SIG-M5 treated with dmso at 0.1 percent for 504 hours (cell line): Measurements from ENCODE around the gene GLOD5.
"Not testable (repeated sequence)": the region's sequence is repeated elsewhere in the genome, so short reads cannot be mapped to it uniquely, and the experiment has no call there.

Source experiments
- DNase-seq: peaks from one replicate; lab custom pipeline; 2025; ENCODE audit not compliant: unreplicated experiment; lab: John Stamatoyannopoulos, UW

The GLOD5 gene

GRCh38 chrX:48792219-48792618 lies 30.7 kb downstream of the GLOD5 start:
- DNase-seq: no peak

- DNase-seq: no peak
Observed at GRCh38 chrX:48793935-48794334, 32.4 kb downstream of the GLOD5 start.

DNA sequence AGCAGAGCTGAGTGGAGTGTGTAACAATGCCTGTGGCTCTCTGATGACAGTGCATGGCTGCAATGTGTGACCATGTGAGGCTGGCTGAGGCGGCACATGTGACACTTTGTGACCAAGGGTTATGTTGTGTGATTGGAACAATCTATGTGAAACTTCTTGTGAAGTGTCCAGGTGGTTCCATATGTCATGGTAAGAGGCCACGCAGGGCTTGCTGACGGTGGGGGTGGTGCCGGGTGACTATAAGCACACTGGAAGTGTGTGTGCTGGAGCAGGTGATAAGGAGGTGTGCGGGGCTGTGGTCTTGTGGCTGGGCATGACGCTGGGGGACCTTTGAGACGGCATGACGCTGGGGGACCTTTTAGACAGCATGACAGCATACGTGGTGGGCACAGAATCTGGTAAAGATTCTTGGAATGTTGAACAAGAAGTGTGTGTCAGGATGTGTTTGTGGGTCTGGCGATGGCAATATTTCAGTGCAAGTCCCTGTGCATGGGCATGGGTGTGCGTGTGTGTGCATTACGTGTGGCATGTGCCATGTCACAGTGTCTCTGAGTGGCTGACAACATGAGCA lies 32.9 kb downstream of the GLOD5 start:
- DNase-seq: no peak

- no peak for DNase-seq
Observed at GRCh38 chrX:48794911-48795515, 33.5 kb downstream of the GLOD5 start.

DNA sequence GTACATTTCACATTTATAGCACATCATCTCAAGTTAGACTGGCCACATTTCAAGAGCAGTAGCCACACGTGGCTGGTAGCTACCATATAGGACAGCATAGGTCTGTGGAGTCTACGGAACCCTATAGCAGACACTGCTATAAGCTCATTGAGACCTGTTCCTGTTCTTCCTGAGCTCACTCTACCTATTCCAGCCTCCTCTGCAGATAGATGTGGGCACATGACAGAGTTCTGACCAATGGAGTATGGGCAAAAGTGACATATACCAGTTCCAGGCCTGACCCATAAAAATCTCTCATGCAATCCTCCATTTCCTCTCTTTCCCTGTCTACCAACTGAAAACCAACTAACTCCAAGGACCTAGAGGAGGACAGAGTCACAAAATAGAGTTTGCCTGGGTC lies 36.8 kb downstream of the GLOD5 start:
- DNase-seq: no peak

DNA sequence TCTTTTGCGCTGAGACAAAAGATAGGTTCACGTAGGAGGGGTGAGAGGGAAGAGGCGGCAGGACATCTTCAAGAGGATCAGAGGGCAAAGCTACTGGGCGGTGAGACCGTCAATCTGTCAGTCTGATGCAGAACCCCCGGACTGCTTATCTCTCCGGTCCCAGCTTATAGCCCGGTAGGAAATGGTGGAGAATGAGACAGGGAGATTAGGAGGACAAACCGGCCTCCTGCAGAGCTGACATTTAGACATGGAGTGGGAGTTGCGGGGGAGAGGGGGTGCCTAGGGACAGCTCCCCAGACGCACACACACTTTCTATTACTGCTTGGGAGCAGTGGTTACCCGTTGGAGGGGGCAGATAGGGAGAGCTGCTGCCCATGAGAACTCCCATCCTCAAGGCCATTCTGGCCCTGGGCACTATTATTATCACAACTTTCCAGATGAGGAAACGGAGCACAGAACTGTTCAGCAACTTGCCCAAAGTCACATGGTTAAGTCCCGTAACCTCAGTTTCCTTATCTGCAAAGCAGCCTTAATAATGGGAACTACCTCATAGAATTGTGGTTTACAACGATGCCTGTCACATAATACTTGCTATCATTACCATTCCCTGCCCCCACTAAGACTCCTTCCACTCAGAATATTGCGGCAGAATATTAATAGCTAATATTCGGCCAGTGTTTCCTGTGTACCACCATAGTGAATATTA lies 39.2 kb downstream of the GLOD5 start:
- DNase-seq: no peak

DNA sequence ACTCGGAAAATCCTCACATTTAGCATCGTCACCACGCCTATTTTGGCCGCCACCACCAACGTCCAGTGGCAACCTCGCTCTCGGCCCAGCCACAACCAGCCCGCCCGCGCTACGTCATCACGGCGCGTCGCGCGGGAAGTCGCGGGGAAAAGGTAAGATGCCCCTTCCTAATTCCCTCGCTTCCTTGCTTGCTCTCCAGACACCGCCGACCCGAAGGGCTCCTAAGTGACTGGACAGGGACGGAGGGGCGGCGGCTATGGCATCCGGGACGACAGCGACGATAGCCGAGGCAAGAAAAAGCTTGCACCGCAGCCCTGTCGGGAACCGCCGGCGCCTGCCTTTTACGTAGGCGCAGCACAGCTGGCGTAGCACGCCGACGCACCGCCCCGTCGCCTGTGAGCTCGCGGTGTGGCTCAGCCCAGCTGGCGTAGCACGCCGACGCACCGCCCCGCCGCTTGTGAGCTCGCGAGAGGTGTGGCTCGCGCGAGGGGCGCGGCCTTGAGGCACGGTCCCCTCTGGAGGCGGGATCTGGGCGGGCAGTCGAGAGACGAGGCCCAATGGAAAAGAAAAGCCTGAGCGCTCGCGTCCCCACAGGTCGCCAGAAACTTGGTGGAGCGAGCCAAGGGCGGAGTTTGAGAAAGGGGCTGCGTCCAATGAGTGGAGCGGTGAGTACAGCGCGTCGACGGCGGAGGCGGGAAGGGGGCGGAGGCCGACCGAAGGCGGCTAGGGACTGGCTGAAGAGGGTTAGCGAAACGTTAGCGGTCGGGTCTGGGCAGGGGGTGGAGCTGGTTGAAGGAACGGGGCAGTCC lies 39.9 kb downstream of the GLOD5 start, which contains the start of gene HDAC6:
Gene HDAC6 (plus strand): TSS at position 788 of the 809 bp plus-strand sequence. CDS start 626 bp downstream, outside the sequence.
- DNase-seq: peak; percentile 94

GRCh38 chrX:48802089-48802904 lies 40.8 kb downstream of the GLOD5 start:
- DNase-seq: peak; percentile 80

GRCh38 chrX:48802905-48803200 lies 41.3 kb downstream of the GLOD5 start:
- no peak for DNase-seq

GRCh38 chrX:48806081-48806480 lies 44.5 kb downstream of the GLOD5 start:
- no peak for DNase-seq

- DNase-seq: no peak
Observed at GRCh38 chrX:48813644-48814043, 52.1 kb downstream of the GLOD5 start.

DNA sequence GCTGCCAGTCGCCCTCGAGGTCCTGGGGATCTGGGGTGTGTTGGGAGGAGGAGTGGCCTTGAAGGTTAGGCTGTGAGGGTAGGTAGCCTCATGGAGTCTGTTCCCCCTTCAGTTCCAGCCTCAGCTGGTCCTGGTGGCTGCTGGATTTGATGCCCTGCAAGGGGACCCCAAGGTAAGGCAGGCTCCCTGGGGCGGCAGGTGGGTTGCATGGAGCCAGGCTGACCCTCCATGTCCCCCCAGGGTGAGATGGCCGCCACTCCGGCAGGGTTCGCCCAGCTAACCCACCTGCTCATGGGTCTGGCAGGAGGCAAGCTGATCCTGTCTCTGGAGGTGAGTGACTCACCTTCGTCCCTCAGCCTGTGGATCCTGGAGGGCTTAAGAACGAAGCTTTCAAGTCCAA lies 53.2 kb downstream of the GLOD5 start:
- DNase-seq: no peak

- no peak for DNase-seq
Observed at GRCh38 chrX:48815266-48815665, 53.7 kb downstream of the GLOD5 start.

DNA sequence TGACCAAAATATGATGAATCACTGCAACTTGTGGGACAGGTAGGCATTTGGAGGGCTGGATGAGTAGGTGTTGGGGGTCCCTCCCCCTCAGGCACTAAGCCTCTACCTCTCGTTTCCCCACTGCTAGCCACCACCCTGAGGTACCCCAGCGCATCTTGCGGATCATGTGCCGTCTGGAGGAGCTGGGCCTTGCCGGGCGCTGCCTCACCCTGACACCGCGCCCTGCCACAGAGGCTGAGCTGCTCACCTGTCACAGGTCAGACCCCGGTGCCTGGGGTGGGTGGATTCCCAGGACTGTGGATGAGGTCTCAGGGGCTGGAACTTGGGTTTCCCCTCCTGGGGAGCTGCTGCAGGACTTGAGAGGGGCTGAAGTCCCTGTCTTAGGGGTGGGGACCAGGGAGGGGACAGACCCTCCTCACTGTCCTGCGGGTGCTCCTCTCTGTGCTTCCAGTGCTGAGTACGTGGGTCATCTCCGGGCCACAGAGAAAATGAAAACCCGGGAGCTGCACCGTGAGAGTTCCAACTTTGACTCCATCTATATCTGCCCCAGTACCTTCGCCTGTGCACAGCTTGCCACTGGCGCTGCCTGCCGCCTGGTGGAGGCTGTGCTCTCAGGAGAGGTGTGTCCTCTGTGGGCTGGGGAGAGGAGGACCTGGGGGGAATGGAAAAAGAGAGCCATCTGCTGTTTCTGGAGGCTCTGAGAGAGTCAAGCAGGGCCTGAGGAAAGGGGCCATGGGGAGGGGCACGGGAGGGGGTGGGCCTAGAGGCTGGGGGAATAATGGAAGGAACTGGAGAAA lies 54.7 kb downstream of the GLOD5 start:
- no peak for DNase-seq

GRCh38 chrX:48818098-48818497 lies 56.6 kb downstream of the GLOD5 start:
- DNase-seq: no peak

DNA sequence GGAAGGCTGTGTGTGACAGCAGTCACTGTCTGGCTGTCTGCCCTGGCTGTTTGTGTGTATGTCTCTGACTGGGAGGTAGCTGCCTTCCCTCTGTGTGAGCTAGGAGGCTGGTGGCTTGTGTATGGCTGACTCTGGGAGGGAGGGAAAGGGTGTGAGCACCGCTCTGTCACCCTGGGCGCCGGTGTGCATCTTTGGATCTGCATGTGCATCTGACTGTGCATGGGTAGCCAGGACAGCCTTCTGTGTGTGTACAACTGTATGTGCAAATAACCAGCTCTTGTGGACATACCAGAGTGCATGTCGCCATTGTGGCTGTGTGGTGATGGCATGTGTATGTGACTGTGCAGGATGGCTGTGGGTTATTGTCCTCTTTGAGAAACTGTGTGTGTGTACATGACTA lies 57.3 kb downstream of the GLOD5 start:
- DNase-seq: no peak

- DNase-seq: not testable (repeated sequence)
Observed at GRCh38 chrX:48819394-48819793, 57.8 kb downstream of the GLOD5 start.

GRCh38 chrX:48823053-48823452 lies 61.5 kb downstream of the GLOD5 start:
- DNase-seq: no peak
